HG02938 (cell line): ENCODE results near the gene EFNA3.

Experiments
- ATAC-seq: cut with Tn5 transposase; IDR thresholded peaks from one replicate; pipeline ENCODE4 v1.9.1; 2021; ENCODE audit warnings: mild to moderate bottlenecking, moderate library complexity; ENCODE audit not compliant: unreplicated experiment

Gene EFNA3

GRCh38 chr1:155083052-155083541 lies 4.5 kb downstream of the EFNA3 start:
- ATAC-seq, result no peak

GRCh38 chr1:155083865-155084721 lies 5.5 kb downstream of the EFNA3 start:
- ATAC-seq, result no peak

DNA sequence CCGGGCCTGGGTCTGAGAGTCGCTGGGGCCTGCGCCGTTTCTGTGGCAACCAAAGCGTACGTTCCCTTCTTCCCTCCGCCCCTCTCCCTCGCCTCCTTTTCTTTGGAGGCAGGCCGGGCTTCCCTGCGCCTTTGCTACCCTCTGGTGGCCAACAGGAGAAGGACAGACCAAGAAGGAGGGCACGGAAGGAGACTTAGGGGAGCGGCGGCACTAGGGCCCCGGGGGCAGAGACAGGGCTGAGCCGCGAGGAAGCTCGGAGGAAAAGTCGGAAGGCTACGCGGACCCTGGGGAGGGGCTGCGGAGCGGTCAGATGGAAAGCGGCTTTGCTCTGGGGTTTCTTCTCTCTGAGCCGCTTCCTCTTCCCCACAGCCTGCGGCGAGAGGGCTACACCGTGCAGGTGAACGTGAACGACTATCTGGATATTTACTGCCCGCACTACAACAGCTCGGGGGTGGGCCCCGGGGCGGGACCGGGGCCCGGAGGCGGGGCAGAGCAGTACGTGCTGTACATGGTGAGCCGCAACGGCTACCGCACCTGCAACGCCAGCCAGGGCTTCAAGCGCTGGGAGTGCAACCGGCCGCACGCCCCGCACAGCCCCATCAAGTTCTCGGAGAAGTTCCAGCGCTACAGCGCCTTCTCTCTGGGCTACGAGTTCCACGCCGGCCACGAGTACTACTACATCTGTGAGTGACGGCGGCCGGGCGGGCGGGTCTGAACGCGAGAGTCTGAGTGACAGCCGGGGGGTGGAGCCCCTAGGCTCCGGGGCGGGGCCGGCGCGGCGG lies 6.3 kb downstream of the EFNA3 start:
- ATAC-seq, result peak; percentile 74

- no peak for ATAC-seq
Observed at GRCh38 chr1:155085504-155086127, 7.0 kb downstream of the EFNA3 start.

DNA sequence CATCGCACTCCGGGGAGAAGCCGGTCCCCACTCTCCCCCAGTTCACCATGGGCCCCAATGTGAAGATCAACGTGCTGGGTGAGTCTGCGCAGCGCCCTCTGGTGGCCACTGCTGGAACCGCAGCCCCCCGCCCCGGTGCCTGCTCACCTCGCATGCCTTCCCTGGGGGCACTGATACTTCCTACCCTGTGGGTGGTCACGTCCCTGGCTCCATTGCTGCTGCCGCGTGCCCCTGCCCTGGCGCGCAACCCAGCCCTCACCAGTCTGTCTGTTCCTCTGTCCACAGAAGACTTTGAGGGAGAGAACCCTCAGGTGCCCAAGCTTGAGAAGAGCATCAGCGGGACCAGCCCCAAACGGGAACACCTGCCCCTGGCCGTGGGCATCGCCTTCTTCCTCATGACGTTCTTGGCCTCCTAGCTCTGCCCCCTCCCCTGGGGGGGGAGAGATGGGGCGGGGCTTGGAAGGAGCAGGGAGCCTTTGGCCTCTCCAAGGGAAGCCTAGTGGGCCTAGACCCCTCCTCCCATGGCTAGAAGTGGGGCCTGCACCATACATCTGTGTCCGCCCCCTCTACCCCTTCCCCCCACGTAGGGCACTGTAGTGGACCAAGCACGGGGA lies 7.6 kb downstream of the EFNA3 start:
- no peak for ATAC-seq

GRCh38 chr1:155086856-155087535 lies 8.4 kb downstream of the EFNA3 start:
- no peak for ATAC-seq

DNA sequence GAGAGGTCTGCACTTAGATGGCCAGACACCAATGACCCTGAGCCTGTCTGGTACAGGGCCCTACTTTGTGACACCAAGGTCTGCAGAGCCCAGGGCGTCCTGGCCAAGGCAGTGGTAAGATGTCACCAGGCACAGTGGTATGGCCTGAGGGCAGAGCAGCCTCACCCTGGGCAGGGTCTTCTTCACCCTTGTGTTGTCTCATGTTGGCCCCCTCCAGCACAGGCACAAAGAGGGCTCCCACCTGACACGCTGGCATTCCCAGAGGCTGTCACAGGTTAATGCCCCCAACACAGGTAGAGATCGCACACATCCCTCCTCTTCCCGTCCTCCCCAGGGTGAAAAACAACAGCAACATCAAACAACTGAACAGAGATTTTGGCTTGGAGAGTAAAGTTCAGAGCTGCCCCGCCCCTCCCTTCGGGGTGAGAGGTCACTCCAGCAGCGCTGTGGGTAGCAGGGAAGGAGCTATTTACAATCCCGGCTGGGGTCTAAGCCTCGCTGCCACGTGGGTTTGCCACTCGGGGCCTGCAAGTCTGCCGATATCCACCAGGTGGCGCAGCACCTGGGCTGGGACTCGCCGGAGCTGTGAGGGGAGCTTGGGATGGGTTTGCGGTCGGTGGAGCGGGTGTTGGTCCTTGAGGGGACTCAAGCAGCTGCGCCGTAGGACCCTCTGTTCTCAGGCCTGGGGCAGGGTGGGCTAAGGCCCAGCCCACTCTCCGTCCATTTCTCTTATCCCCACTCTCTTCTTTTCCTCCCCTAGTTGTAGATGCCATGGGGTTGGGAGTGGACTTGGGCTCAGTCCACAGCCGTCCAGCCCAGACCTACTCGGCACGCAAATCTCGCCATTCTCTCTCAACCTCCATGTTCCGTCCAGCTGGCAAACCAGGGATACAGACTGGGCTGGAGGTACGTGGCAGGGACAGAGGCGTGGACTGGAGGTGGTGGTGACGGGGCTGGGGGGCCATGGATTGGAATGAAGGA lies 12.7 kb downstream of the EFNA3 start:
- ATAC-seq, result no peak

DNA sequence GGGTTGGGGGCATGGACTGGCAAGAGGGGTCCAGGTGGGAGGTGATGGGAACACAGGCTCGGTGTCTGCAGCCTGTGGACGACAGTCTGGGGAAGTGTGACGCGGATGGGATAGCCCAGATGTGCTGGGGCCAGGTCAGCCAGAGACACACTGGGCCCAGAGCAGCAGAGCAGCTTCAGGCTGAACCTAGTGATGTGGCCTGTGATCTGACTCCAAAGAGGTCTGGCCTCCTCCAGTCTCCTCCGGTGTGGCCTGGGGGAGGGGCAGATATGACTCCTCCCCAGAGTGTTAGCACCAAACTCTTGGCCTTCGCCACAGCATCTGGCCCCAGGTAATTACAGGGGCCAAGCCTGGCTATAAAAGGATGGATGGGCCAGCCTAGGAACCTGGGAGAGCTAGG lies 13.5 kb downstream of the EFNA3 start:
- ATAC-seq, result no peak

DNA sequence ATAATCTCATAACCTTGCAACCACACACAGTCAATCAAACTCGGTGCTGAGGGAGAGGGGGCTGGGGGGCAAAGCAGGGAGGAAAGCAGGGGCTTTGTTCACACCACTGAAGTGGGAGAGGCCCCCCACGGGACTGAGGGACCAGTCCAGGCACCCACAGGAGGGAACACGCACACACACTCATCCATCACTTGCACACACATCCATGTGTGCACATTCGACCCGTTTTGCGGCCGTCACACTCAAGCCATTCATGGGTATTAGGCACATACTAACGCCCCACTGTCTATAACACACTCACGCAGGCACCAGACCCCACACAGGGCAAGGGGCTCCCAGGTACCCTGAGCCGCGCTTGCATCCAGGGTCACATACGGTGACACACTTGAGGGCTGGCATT lies 14.0 kb downstream of the EFNA3 start:
- ATAC-seq, result no peak

GRCh38 chr1:155093911-155094621 lies 15.4 kb downstream of the EFNA3 start:
- no peak for ATAC-seq

GRCh38 chr1:155094622-155094948 lies 15.9 kb downstream of the EFNA3 start:
- ATAC-seq, result no peak

DNA sequence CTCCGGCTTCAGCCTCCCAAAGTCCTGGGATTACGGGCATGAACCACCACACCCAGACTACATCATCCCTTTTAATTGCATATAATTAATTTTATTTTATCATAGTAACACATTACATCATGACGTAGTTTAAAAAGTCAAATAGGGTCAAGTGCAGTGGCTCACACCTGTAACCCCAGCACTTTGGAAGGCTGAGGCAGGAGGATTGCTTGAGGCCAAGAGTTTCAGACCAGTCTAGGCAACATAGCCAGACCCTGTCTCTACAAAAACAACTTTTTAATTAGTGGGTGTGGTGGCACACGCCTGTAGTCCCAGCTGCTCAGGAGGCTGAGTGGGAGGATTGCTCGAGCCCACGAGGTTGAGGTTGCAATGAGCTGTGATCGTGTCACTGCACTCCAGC lies 20.7 kb downstream of the EFNA3 start:
- ATAC-seq, result no peak

- ATAC-seq, result no peak
Observed at GRCh38 chr1:155103325-155103724, 24.7 kb downstream of the EFNA3 start.

DNA sequence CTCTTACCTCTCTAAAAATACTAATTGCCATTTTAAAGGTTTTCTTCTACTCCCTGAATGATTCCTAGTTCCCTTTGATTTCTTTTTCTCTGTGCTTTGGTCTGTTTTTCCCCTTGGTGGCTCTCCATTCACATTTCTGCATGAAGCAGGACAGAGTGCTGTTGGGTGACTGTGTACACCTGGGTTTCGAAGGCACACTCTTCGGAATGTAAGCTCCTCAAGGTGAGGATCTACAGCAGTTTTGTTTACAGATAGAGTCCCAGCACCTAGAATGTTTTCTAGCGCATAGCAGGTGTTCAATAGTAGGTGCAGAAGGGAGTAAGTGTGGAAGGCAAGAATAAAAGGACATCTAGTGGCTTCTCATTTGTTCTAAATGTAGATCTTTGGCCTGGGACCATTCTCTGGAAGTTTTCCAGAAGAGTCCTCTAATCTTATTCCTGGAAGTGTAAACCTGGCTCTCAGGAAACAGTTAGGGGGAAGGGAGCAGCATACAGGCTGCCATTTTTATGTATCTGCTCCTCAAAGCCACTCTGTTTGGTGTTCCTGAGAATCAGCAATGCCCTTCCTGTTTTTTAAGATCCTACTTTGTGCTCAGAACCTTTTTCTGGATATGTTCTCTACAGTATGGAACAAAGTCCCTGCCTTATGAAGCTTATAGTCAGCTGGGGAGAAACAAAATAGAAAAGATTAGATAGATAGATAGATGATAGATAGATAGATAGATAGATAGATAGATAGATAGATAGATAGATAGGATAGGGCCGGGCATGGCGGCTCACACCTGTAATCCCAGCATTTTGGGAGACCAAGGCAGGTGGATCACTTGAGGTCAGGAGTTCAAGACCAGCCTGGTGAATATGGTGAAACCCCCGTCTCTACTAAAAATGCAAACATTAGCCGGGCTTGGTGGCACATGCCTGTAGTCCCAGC lies 26.2 kb downstream of the EFNA3 start:
- no peak for ATAC-seq

GRCh38 chr1:155105604-155106011 lies 27.0 kb downstream of the EFNA3 start:
- no peak for ATAC-seq

DNA sequence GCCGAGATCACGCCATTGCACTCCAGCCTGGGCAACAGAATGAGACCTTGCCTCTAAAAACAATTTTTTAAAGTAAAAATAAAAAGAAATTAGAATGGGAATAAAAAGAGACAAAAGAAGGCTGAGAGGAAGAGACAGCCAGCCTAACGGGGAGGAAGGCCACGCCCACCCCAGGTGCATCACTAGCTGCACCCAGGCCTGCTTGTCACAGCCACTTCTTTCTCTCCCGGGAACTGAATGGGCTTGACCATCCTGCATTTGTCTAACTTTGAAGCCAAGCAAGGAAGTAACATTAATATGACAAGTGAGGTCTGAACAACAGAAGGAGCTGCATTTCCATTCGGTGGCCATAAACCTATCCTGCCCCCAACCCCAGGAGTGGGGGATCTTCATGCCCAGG lies 28.2 kb downstream of the EFNA3 start:
- ATAC-seq, result no peak

DNA sequence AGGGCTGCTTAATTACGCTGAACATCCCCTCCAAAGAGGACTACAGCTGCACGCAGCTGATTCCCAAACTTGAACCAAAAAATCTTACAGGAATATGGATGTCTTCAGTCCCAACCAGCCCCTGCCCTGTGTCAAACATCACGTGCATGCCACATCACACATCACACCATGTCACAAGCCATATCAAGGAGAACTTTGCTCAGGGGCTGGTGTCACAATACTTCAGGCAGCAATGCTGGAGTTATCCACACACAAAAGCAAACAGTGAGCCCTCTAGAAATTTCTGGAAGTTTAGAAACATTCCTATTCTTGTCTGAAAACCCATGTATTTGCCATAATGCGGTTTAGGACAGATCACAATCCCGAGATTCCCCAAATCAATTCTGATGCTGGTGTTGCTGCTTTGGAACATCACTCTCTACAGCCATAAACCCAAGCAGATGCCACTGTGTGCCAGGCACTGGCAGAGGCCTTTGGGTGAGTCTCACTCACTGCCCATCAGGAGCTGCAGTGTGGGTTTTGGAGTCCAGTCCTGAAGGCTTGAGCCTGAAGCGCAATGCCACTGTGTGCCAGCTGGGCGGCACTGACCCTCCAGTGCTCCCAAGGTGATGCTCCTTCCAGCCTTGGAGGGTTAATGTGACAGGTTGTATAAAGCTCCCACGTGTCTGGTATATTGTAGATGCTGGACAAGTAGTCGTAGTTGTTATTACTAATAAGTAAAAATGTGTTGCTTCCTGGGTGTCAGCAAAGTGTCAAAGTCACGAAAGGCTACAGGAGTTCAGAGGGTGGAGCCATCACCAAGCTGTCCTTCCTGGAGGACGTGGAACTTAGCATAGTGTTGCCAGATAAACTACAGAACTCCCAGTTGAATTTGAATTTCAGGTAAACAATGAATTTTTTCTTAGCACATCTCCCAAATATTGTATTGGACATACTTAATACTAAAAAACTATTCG lies 28.9 kb downstream of the EFNA3 start:
- ATAC-seq, result no peak
